Ishikawa (cell line): ENCODE data around the gene ICOSLG.

ENCODE experiments used
- CEBPB ChIP-seq: IDR thresholded peaks from 2 replicates; pipeline ENCODE4 v1.6.1; 2012
- CREB1 ChIP-seq: IDR thresholded peaks from 2 replicates; pipeline ENCODE4 v1.6.1; 2012; ENCODE audit warnings: low read depth
- EP300 ChIP-seq: IDR thresholded peaks from 2 replicates; pipeline ENCODE4 v1.6.1; 2012; ENCODE audit warnings: borderline replicate concordance
- MAX ChIP-seq: IDR thresholded peaks from 2 replicates; pipeline ENCODE4 v1.6.1; 2012
- RAD21 ChIP-seq: IDR thresholded peaks from 2 replicates; pipeline ENCODE4 v1.6.1; 2012; ENCODE audit warnings: low read depth
- REST ChIP-seq: IDR thresholded peaks from 2 replicates; pipeline ENCODE4 v1.6.1; 2012; ENCODE audit warnings: low read depth, mild to moderate bottlenecking
- TCF12 ChIP-seq: IDR thresholded peaks from 2 replicates; pipeline ENCODE4 v1.6.1; 2012; ENCODE audit warnings: low read depth

- TF ChIP-seq MAX: no peak
- TF ChIP-seq RAD21: no peak
- TF ChIP-seq REST: no peak
- TF ChIP-seq CEBPB: no peak
- no peak for TF ChIP-seq TCF12
- TF ChIP-seq EP300: no peak
- no peak for TF ChIP-seq CREB1
These were observed 41.3 kb downstream of the ICOSLG start for GRCh38 chr21:44199448-44199847.
